ENCODE results near the gene CD22. TPM values are rescaled to one million over a fixed set of nuclear protein-coding genes. Genes with fewer than 3 reads are reported as not detected.

CD22 gene
- total and polyA plus RNA-seq, 2 donors (not counting 3 experiments of a cell fraction or from before 2014, with no cell fraction given) = not detected

- FAIRE-seq (no peak), DNase-seq (ENCODE audit: low read depth, low spot score) (no peak)
- Histone ChIP-seq H3K9me3 (replicated peaks; ENCODE audit: control insufficient read depth, insufficient read depth, low read length) (no peaks in the 10 kb centered on the region), H3K4me2 (ENCODE audit: insufficient read depth, low read length) (no peak overlapping the region), H3K27me3 (ENCODE audit: control insufficient read depth in 2 of 2, insufficient read depth in 2 of 2, low read length in 2 of 2) (peaks cover 0 to 2% of the 10 kb centered on the region in 2 experiments), H3K4me3 (replicated peaks in 1 of 3; ENCODE audit: insufficient read depth in 1 of 3, low read depth in 1 of 3, low read length in 3 of 3) (no peak overlapping the region), H3K79me2 (ENCODE audit: control insufficient read depth, insufficient read depth, low read length) (no peaks in the 10 kb centered on the region), H4K20me1 (replicated peaks; ENCODE audit: control insufficient read depth, extremely low read depth, insufficient read depth, low read length) (no peaks in the 10 kb centered on the region), H2AFZ (ENCODE audit: low read depth, low read length) (no peak overlapping the region), H3K9me1 (replicated peaks; ENCODE audit: control insufficient read depth, extremely low read depth, insufficient read depth, low read length) (no peaks in the 10 kb centered on the region), H3K27ac (ENCODE audit: insufficient read depth, low read depth, low read length) (no peak overlapping the region), H3K36me3 (ENCODE audit: control insufficient read depth in 2 of 2, extremely low read depth in 1 of 2, insufficient read depth in 2 of 2, low read length in 2 of 2) (no peaks in the 10 kb centered on the region), H3K9ac (replicated peaks; ENCODE audit: extremely low read depth, insufficient read depth, low read length) (no peak overlapping the region), H3K4me1 (ENCODE audit: control insufficient read depth, extremely low read depth, insufficient read depth, low read length) (no peaks in the 10 kb centered on the region)
- no TSS peak for BruUV-seq (replicated peaks)
- dilution Hi-C loops (cut with MboI; ENCODE audit: extremely low pct_ligation_motif_present, low sequenced_read_pairs) = no loop called here
- ChIA-PET CTCF (interaction anchor here (0.6 to 1.2 kb wide), 2 partner anchors 9 to 11 kb away, joined by 3 read pairs; no protein-coding TSS in a partner anchor), POLR2A (no interaction called here)
- TF ChIP-seq, protein P1, sequence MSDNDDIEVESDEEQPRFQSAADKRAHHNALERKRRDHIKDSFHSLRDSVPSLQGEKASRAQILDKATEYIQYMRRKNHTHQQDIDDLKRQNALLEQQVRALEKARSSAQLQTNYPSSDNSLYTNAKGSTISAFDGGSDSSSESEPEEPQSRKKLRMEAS (IDR thresholded peaks at IDR 0.05; ENCODE audit: insufficient read depth, insufficient read length) = no peak
- TF ChIP-seq MYC (IDR thresholded peaks at IDR 0.05; ENCODE audit: low read depth, low read length) (no peak), POLR2AphosphoS5 (IDR thresholded peaks at IDR 0.05; ENCODE audit: insufficient read depth, low read depth, low read length) (no peak), EZH2 (IDR thresholded peaks at IDR 0.05; ENCODE audit: borderline replicate concordance, low read depth, low read length, severe bottlenecking) (no peak), POLR2A (IDR thresholded peaks at IDR 0.05; ENCODE audit: low read depth, low read length) (no peak), FOS (IDR thresholded peaks at IDR 0.05; ENCODE audit: borderline replicate concordance, insufficient read depth, low read length) (no peak), GATA2 (IDR thresholded peaks at IDR 0.05; ENCODE audit: insufficient read depth, insufficient read length, low read depth, low read length) (no peak), JUN (IDR thresholded peaks at IDR 0.05; ENCODE audit: borderline replicate concordance, insufficient read depth, insufficient read length, low read depth) (no peak)
- TF ChIP-seq, protein P2, sequence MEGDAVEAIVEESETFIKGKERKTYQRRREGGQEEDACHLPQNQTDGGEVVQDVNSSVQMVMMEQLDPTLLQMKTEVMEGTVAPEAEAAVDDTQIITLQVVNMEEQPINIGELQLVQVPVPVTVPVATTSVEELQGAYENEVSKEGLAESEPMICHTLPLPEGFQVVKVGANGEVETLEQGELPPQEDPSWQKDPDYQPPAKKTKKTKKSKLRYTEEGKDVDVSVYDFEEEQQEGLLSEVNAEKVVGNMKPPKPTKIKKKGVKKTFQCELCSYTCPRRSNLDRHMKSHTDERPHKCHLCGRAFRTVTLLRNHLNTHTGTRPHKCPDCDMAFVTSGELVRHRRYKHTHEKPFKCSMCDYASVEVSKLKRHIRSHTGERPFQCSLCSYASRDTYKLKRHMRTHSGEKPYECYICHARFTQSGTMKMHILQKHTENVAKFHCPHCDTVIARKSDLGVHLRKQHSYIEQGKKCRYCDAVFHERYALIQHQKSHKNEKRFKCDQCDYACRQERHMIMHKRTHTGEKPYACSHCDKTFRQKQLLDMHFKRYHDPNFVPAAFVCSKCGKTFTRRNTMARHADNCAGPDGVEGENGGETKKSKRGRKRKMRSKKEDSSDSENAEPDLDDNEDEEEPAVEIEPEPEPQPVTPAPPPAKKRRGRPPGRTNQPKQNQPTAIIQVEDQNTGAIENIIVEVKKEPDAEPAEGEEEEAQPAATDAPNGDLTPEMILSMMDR (IDR thresholded peaks at IDR 0.05; ENCODE audit: extremely low read depth in 1 of 2, insufficient read depth in 1 of 2, low read depth in 1 of 2, low read length in 2 of 2) = no peak
- intact Hi-C loops (cut with micrococcal nuclease) = no loop called here
Measured at GRCh38 chr19:35363711-35364425, 34.9 kb downstream of the CD22 start.
